GM12878 (cell line): ENCODE measurements around the gene KRT7. TPM values are rescaled to one million over a fixed set of nuclear protein-coding genes. Genes with fewer than 3 reads are reported as not detected.

Experiments
- ATAC-seq: fragments of 200-7000 bp; cut with Tn5 transposase; 3 replicates; pipeline ENCODE4 v1.9.1; 2020; ENCODE audit warnings: mild to moderate bottlenecking, moderate library complexity
- BruUV-seq: library from RNA; stranded (reverse); fragments of 400-500 nt; replicated peaks from 2 replicates; lab custom pipeline; 2021; lab: Mats Ljungman, UMichigan
- CTCF ChIA-PET: fragments of 300-600 bp; sonication (Branson Sonifier 250); formaldehyde crosslinking; extraction: SDS; loops from one replicate; lab custom pipeline; 2021; ENCODE audit warnings: inconsistent platforms; lab: Yijun Ruan, JAX
- POLR2A ChIA-PET: fragments of 350-600 bp; formaldehyde crosslinking; extraction: SDS; loops from one replicate; lab custom pipeline; 2021; ENCODE audit warnings: inconsistent platforms; lab: Charles Lee
- RAD21 ChIA-PET: fragments of 300-600 bp; sonication (Branson Sonifier 250); formaldehyde crosslinking; loops from one replicate; lab custom pipeline; 2023; ENCODE audit warnings: antibody characterized with exemption; ENCODE audit not compliant: unreplicated experiment; lab: Charles Lee
- SMC1A ChIA-PET: fragments of 300-600 bp; sonication (Branson Sonifier 250); formaldehyde crosslinking; loops from one replicate; lab custom pipeline; 2023; ENCODE audit not compliant: unreplicated experiment, uncharacterized antibody; lab: Charles Lee
- DNase-seq: peaks from one replicate; pipeline ENCODE4 v3.0.0-alpha.2; 2011; ENCODE audit warnings: low read depth, low spot score
- FAIRE-seq: peaks from 3 replicates; lab custom pipeline; 2011; peaks lifted over from hg19 to GRCh38; lab: Jason Lieb, UNC
- H2AFZ ChIP-seq: 2 replicates; pipeline ENCODE4 v1.6.0; 2011; ENCODE audit warnings: low read depth, low read length, control low read depth; ENCODE audit not compliant: control insufficient read depth
- H3K27ac ChIP-seq: 2 replicates; pipeline ENCODE4 v1.5.1; 2011; ENCODE audit warnings: control low read depth; ENCODE audit not compliant: control insufficient read depth, insufficient read depth
- H3K27me3 ChIP-seq, 2 experiments: replicated peaks in 1 of 2; 2 replicates each; pipeline versions ENCODE4 v1.6.0 to v1.6.1; 2011; ENCODE audit warnings: low read length in 1 of 2; ENCODE audit not compliant: control insufficient read depth in 2 of 2, insufficient read depth in 2 of 2
- H3K36me3 ChIP-seq, 2 experiments: 2 replicates each; pipeline ENCODE4 v1.5.1; 2011; ENCODE audit warnings: low read length in 1 of 2; ENCODE audit not compliant: control insufficient read depth in 2 of 2, insufficient read depth in 2 of 2
- H3K4me1 ChIP-seq: 2 replicates; pipeline ENCODE4 v1.6.1; 2011; ENCODE audit warnings: mild to moderate bottlenecking, low read length, moderate library complexity, mixed read lengths; ENCODE audit not compliant: control insufficient read depth, insufficient read depth
- H3K4me2 ChIP-seq: 2 replicates; pipeline ENCODE4 v1.6.0; 2011; ENCODE audit warnings: control low read depth; ENCODE audit not compliant: control insufficient read depth, insufficient read depth
- H3K4me3 ChIP-seq: fragments of 200-600 bp; sonication (generic); 2 replicates; pipeline ENCODE4 v1.5.1; 2016
- H3K79me2 ChIP-seq: 2 replicates; pipeline ENCODE4 v1.6.0; 2011; ENCODE audit warnings: low read length; ENCODE audit not compliant: control insufficient read depth, insufficient read depth
- H3K9ac ChIP-seq: 2 replicates; pipeline ENCODE4 v1.8.0; 2011; ENCODE audit warnings: low read length, control low read depth, mixed read lengths; ENCODE audit not compliant: control insufficient read depth, insufficient read depth
- H3K9me3 ChIP-seq: replicated peaks from 3 replicates; pipeline ENCODE4 v1.5.1; 2011; ENCODE audit warnings: mild to moderate bottlenecking, low read length; ENCODE audit not compliant: control insufficient read depth, insufficient read depth
- H4K20me1 ChIP-seq: 2 replicates; pipeline ENCODE4 v1.6.0; 2011; ENCODE audit not compliant: control insufficient read depth, insufficient read depth
- BACH1 ChIP-seq: fragments of 450-650 bp; IDR thresholded peaks from 2 replicates; pipeline ENCODE4 v1.6.1; 2017; ENCODE audit warnings: mild to moderate bottlenecking, borderline replicate concordance
- CBFB ChIP-seq: IDR thresholded peaks from 2 replicates; pipeline ENCODE4 v1.6.1; 2016; ENCODE audit warnings: antibody characterized with exemption, low read depth
- CHD2 ChIP-seq: IDR thresholded peaks from 2 replicates; pipeline ENCODE4 v1.6.1; 2011; ENCODE audit warnings: low read depth, low read length, improper control_type of control experiment, borderline replicate concordance
- E2F4 ChIP-seq: IDR thresholded peaks from 2 replicates; pipeline ENCODE4 v1.6.1; 2012; ENCODE audit warnings: low read depth, low read length, improper control_type of control experiment
- EP300 ChIP-seq, 2 experiments: fragments of 150-350 bp in 1 of 2; IDR thresholded peaks; 2 replicates each; pipeline ENCODE4 v1.6.1; 2011 to 2012; ENCODE audit warnings: low read depth in 2 of 2, low read length in 2 of 2, borderline replicate concordance in 1 of 2, improper control_type of control experiment in 1 of 2, inconsistent platforms in 1 of 2; ENCODE audit not compliant: control insufficient read depth in 1 of 2
- KDM1A ChIP-seq: fragments of 200-600 bp; sonication (generic); IDR thresholded peaks from 2 replicates; pipeline ENCODE4 v1.6.1; 2016; ENCODE audit warnings: borderline replicate concordance
- MLLT1 ChIP-seq: fragments of 450-650 bp; IDR thresholded peaks from 2 replicates; pipeline ENCODE4 v1.6.1; 2016; ENCODE audit warnings: mild to moderate bottlenecking
- MTA2 ChIP-seq: fragments of 450-650 bp; IDR thresholded peaks from 2 replicates; pipeline ENCODE4 v1.6.1; 2016; ENCODE audit warnings: low read depth, mild to moderate bottlenecking, moderate library complexity
- NR2C2 ChIP-seq: IDR thresholded peaks from 2 replicates; pipeline ENCODE4 v1.6.1; 2011; ENCODE audit warnings: borderline replicate concordance, low read depth; ENCODE audit not compliant: control insufficient read depth, insufficient read length
- PAX5 ChIP-seq: IDR thresholded peaks from 2 replicates; pipeline ENCODE4 v1.6.1; 2011; ENCODE audit warnings: low read depth, low read length, borderline replicate concordance
- PAX8 ChIP-seq: fragments of 450-650 bp; IDR thresholded peaks from 2 replicates; pipeline ENCODE4 v1.6.1; 2017; ENCODE audit warnings: mild to moderate bottlenecking, moderate library complexity
- RFX5 ChIP-seq: IDR thresholded peaks from 2 replicates; pipeline ENCODE4 v1.6.1; 2011; ENCODE audit warnings: low read depth, low read length, improper control_type of control experiment
- RUNX3 ChIP-seq: IDR thresholded peaks from 2 replicates; pipeline ENCODE4 v1.6.1; 2012; ENCODE audit warnings: low read length, inconsistent platforms
- SMC3 ChIP-seq: IDR thresholded peaks from 2 replicates; pipeline ENCODE4 v1.6.1; 2011; ENCODE audit warnings: low read length, improper control_type of control experiment, borderline replicate concordance
- SP1 ChIP-seq: IDR thresholded peaks from one replicate; pipeline ENCODE4 v1.6.1; 2011; ENCODE audit warnings: low read depth, low read length
- STAT3 ChIP-seq: IDR thresholded peaks from 2 replicates; pipeline ENCODE4 v1.6.1; 2011; ENCODE audit warnings: low read depth, low read length, improper control_type of control experiment
- TAF1 ChIP-seq: IDR thresholded peaks from 2 replicates; pipeline ENCODE4 v1.6.1; 2011; ENCODE audit warnings: mild to moderate bottlenecking, low read depth, low read length, borderline replicate concordance
- TARDBP ChIP-seq: IDR thresholded peaks from 2 replicates; pipeline ENCODE4 v1.6.1; 2016; ENCODE audit warnings: borderline replicate concordance
- TCF7 ChIP-seq: IDR thresholded peaks from 2 replicates; pipeline ENCODE4 v1.6.1; 2014; ENCODE audit warnings: antibody characterized with exemption, borderline replicate concordance
- ZBTB33 ChIP-seq: fragments of 450-650 bp; IDR thresholded peaks from 2 replicates; pipeline ENCODE4 v1.6.1; 2017; ENCODE audit warnings: mild to moderate bottlenecking
- WGBS: methylation state at CpG from one replicate; pipeline ENCODE4 v1.1.6; 2016; ENCODE audit warnings: low lambda C conversion rate; ENCODE audit not compliant: insufficient replicate concordance, insufficient coverage; ENCODE audit errors: missing lambda C conversion rate; 5-methylcytosine and 5-hydroxymethylcytosine counted together
- in situ Hi-C: fragments of 300-500 bp; cut with MboI; formaldehyde crosslinking; loops from 9 replicates; pipeline ENCODE4 v1.14.3; 2018; ENCODE audit warnings: mixed read lengths
- intact Hi-C: fragments of 100-400 bp; cut with micrococcal nuclease; formaldehyde crosslinking; loops from one replicate; pipeline ENCODE4 v1.14.2; 2022; ENCODE audit not compliant: unreplicated experiment
- polyA plus RNA-seq, 11 experiments: library from polyadenylated mRNA; depleted of rRNA in 4 of 11; unstranded in 6 of 11; stranded (reverse) in 5 of 11; fragments of >200 nt; fragmentation: Nextera tagmentation in 4 of 11; fragmentation: Illumina TruSeq in 1 of 11; extraction: Ambion mirVana in 4 of 11; extraction: Trizol in 1 of 11; gene quantifications; 1 replicate in 1 of 11; 2 replicates in 10 of 11; pipeline versions ENCODE4 v1.2.1 to v1.2.3, GENCODE V29; 2011 to 2016; ENCODE audit warnings: inconsistent platforms in 2 of 11, missing spikeins in 2 of 11, low read depth in 1 of 11
- total RNA-seq, 4 experiments: library from RNA; depleted of rRNA in 3 of 4; stranded (reverse); fragments of >200 nt in 3 of 4; fragmentation: Illumina TruSeq in 1 of 4; extraction: Trizol in 1 of 4; gene quantifications; 2 replicates each; pipeline versions ENCODE4 v1.2.1 to v1.2.3, GENCODE V29; 2013 to 2021

Gene KRT7
- total and polyA plus RNA-seq, 10 of the 15 experiments (the other 5 are each of a cell fraction or from before 2014, with no cell fraction given): 0.90 to 18.7 (median 4.8) TPM

GRCh38 chr12:52209321-52209720, 23.7 kb upstream of the KRT7 start:
- Histone ChIP-seq H3K4me3 (no peak overlapping the region), H3K27ac (no peak overlapping the region), H3K27me3 (peaks cover 0 to 6% of the 10 kb centered on the region in 2 experiments; a peak in 2 of 4 replicates), H3K79me2 (no peaks in the 10 kb centered on the region), H3K36me3 (no peaks in the 10 kb centered on the region), H3K4me1 (no peaks in the 10 kb centered on the region), H3K9ac (no peak overlapping the region), H2AFZ (no peak overlapping the region), H3K4me2 (no peak overlapping the region), H4K20me1 (no peaks in the 10 kb centered on the region), H3K9me3 (no peaks in the 10 kb centered on the region)
- in situ Hi-C loops: no loop called here
- CTCF ChIA-PET: no interaction called here
- DNase-seq: no peak
- POLR2A ChIA-PET: no interaction called here
- RAD21 ChIA-PET: no interaction called here
- BruUV-seq: no TSS peak
- FAIRE-seq: no peak
- intact Hi-C loops: no loop called here
- SMC1A ChIA-PET: no interaction called here
- TF ChIP-seq ZBTB33 (no peak), EP300 (IDR thresholded peaks at IDR 0.05; ENCODE audit: borderline replicate concordance in 1 of 2, control insufficient read depth in 1 of 2, low read depth in 2 of 2, low read length in 2 of 2) (no peak), STAT3 (no peak), BACH1 (no peak), CHD2 (no peak), KDM1A (no peak), TCF7 (no peak), PAX8 (no peak), E2F4 (no peak), SMC3 (no peak), RFX5 (no peak), PAX5 (no peak), TAF1 (no peak), MTA2 (no peak), NR2C2 (no peak), SP1 (no peak), CBFB (no peak), RUNX3 (no peak), MLLT1 (no peak), TARDBP (no peak)
- 12% methylated on average over 8 of the region's 8 CpGs for WGBS
- ATAC-seq: no peak
